Natural killer cell treated with Interleukin-12 subunit alpha and Interleukin-12 subunit beta and Interleukin-15 and Interleukin-18, amount 100 ng/mL, for 72 hours (primary cell): ENCODE data around the gene CLEC4G. TPM values are rescaled to one million over a fixed set of nuclear protein-coding genes. Genes with fewer than 3 reads are reported as not detected.
"Not testable (repeated sequence)": the region's sequence is repeated elsewhere in the genome, so short reads cannot be mapped to it uniquely, and the experiment has no call there.

Experiments used
- ATAC-seq, 2 donors: fragments of 150-1000 bp; cut with Tn5 transposase in 1 of 2; sonication (Bioruptor Pico), chemical (Tn5 transposase) in 1 of 2; 2 replicates each; pipeline ENCODE4 v1.10.0; 2021
- DNase-seq: peaks from one replicate; pipeline ENCODE4 v3.0.0; 2022; ENCODE audit warnings: low spot score
- H3K27ac Mint-ChIP-seq, 2 donors: 1 replicate in 1 of 2; 2 replicates in 1 of 2; pipeline ENCODE4 v1.8.0; 2022; ENCODE audit warnings: mixed read lengths in 2 of 2, mild to moderate bottlenecking in 1 of 2, moderate library complexity in 1 of 2
- H3K27me3 Mint-ChIP-seq, 2 donors: 1 replicate in 1 of 2; 2 replicates in 1 of 2; pipeline ENCODE4 v1.8.0; 2022; ENCODE audit warnings: mixed read lengths in 2 of 2
- H3K36me3 Mint-ChIP-seq: one replicate; pipeline ENCODE4 v1.8.0; 2022; ENCODE audit warnings: mixed read lengths
- H3K4me1 Mint-ChIP-seq, 2 donors: 1 replicate in 1 of 2; 2 replicates in 1 of 2; pipeline ENCODE4 v1.8.0; 2022; ENCODE audit warnings: low read depth in 2 of 2, mixed read lengths in 2 of 2, mild to moderate bottlenecking in 1 of 2
- H3K4me3 Mint-ChIP-seq: one replicate; pipeline ENCODE4 v1.8.0; 2022; ENCODE audit warnings: mixed read lengths
- H3K9me3 Mint-ChIP-seq: 2 replicates; pipeline ENCODE4 v1.8.0; 2022; ENCODE audit warnings: mixed read lengths
- total RNA-seq, 2 donors: library from RNA; stranded (reverse); gene quantifications; one replicate each; pipeline ENCODE4 v1.2.3, GENCODE V29; 2022

Gene CLEC4G
- total RNA-seq, 2 donors from 2014 or later: not detected

GRCh38 chr19:7762719-7763293, 30.9 kb upstream of the CLEC4G start, which contains the start of gene CLEC4M:
TSS of gene CLEC4M (plus strand) at chr19:7763243. CDS start at chr19:7763267, 24 bp downstream.
- Mint-ChIP-seq H3K4me3 (no peak within 1 kb of the TSS), H3K9me3 (peaks cover 12% of the 10 kb centered on the region), H3K27me3 (peaks cover 15 to 25% of the 10 kb centered on the region in 2 donors), H3K27ac (no peak within 1 kb of the TSS), H3K4me1 (no peaks in the 10 kb centered on the region), H3K36me3 (peaks cover 19% of the 10 kb centered on the region)
- DNase-seq (no peak), ATAC-seq (no peak)

- H3K27me3 Mint-ChIP-seq: peaks cover 19 to 37% of the 10 kb centered on the region in 2 donors
- DNase-seq (no peak), ATAC-seq (no peak)
- peaks cover 21% of the 10 kb centered on the region for H3K9me3 Mint-ChIP-seq
- H3K4me1 Mint-ChIP-seq: peaks cover 0 to 3% of the 10 kb centered on the region in 2 donors
- H3K36me3 Mint-ChIP-seq: peaks cover 35% of the 10 kb centered on the region
- no peak overlapping the region for H3K27ac Mint-ChIP-seq
- H3K4me3 Mint-ChIP-seq: no peak overlapping the region
Measured at GRCh38 chr19:7759156-7759555, 27.2 kb upstream of the CLEC4G start.

- Mint-ChIP-seq H3K4me1 (peaks cover 6 to 8% of the 10 kb centered on the region in 2 donors), H3K9me3 (peaks cover 21% of the 10 kb centered on the region), H3K36me3 (peaks cover 41% of the 10 kb centered on the region)
Measured at GRCh38 chr19:7757358-7757757, 25.4 kb upstream of the CLEC4G start.

GRCh38 chr19:7756258-7756657, 24.3 kb upstream of the CLEC4G start:
- H3K27ac Mint-ChIP-seq: no peak overlapping the region
- peaks cover 41% of the 10 kb centered on the region for H3K36me3 Mint-ChIP-seq
- H3K9me3 Mint-ChIP-seq: peaks cover 21% of the 10 kb centered on the region
- ATAC-seq (no peak), DNase-seq (no peak)
- no peak overlapping the region for H3K4me3 Mint-ChIP-seq
- peaks cover 8 to 10% of the 10 kb centered on the region in 2 donors for H3K4me1 Mint-ChIP-seq
- H3K27me3 Mint-ChIP-seq: peaks cover 16 to 29% of the 10 kb centered on the region in 2 donors

More at GRCh38 chr19:7757358-7757757, 25.4 kb upstream of the CLEC4G start:
- Mint-ChIP-seq H3K4me3 (no peak overlapping the region), H3K27me3 (peaks cover 16 to 31% of the 10 kb centered on the region in 2 donors), H3K27ac (no peak overlapping the region)
- DNase-seq (no peak), ATAC-seq (no peak)

- H3K9me3 Mint-ChIP-seq: peaks cover 9% of the 10 kb centered on the region
- peaks cover 21% of the 10 kb centered on the region in 2 donors for H3K4me1 Mint-ChIP-seq
- no peak overlapping the region for H3K4me3 Mint-ChIP-seq
- ATAC-seq: peak; percentile 74 to 80
- H3K27ac Mint-ChIP-seq: no peak overlapping the region
- H3K27me3 Mint-ChIP-seq: peaks cover 30 to 53% of the 10 kb centered on the region in 2 donors
- H3K36me3 Mint-ChIP-seq: peaks cover 18% of the 10 kb centered on the region
- DNase-seq: no peak
Measured at GRCh38 chr19:7751157-7751783, 19.4 kb upstream of the CLEC4G start.

GRCh38 chr19:7748756-7749155, 16.8 kb upstream of the CLEC4G start:
- ATAC-seq: no peak
- Mint-ChIP-seq H3K9me3 (peaks cover 5% of the 10 kb centered on the region), H3K27ac (no peak overlapping the region), H3K27me3 (peaks cover 24 to 33% of the 10 kb centered on the region in 2 donors), H3K4me3 (no peak overlapping the region), H3K36me3 (peaks cover 12% of the 10 kb centered on the region), H3K4me1 (peaks cover 18 to 21% of the 10 kb centered on the region in 2 donors)
- no peak for DNase-seq

- Mint-ChIP-seq H3K36me3 (peaks cover 9% of the 10 kb centered on the region), H3K9me3 (peaks cover 5% of the 10 kb centered on the region), H3K27me3 (peaks cover 24 to 29% of the 10 kb centered on the region in 2 donors), H3K4me1 (peaks cover 14 to 17% of the 10 kb centered on the region in 2 donors), H3K4me3 (no peak overlapping the region), H3K27ac (no peak overlapping the region)
- no peak for ATAC-seq
- no peak for DNase-seq
Measured at GRCh38 chr19:7748171-7748570, 16.3 kb upstream of the CLEC4G start.

- Mint-ChIP-seq H3K27ac (no peak within 1 kb of the TSS), H3K27me3 (peaks cover 25 to 26% of the 10 kb centered on the region in 2 donors), H3K9me3 (peaks cover 5% of the 10 kb centered on the region), H3K4me1 (peaks cover 14 to 15% of the 10 kb centered on the region in 2 donors), H3K36me3 (peaks cover 6% of the 10 kb centered on the region), H3K4me3 (no peak within 1 kb of the TSS)
- no peak for ATAC-seq
- DNase-seq: no peak
Measured at GRCh38 chr19:7746903-7747884, 15.3 kb upstream of the CLEC4G start, which contains the start of gene CD209. TSS of gene CD209 (minus strand) at chr19:7747534. CDS start at chr19:7747511, 23 bp downstream.

- not testable (repeated sequence) for H3K9me3 Mint-ChIP-seq, H3K4me3 Mint-ChIP-seq, ATAC-seq, H3K36me3 Mint-ChIP-seq, DNase-seq
- Mint-ChIP-seq H3K27ac (peak overlapping the region in 1 of 2 donors; percentile 51), H3K4me1 (peaks cover 12 to 13% of the 10 kb centered on the region in 2 donors), H3K27me3 (peaks cover 28 to 32% of the 10 kb centered on the region in 2 donors)
Measured at GRCh38 chr19:7746306-7746705, 14.4 kb upstream of the CLEC4G start.

- ATAC-seq (no peak), DNase-seq (no peak)
- Mint-ChIP-seq H3K4me1 (peaks cover under 1% of the 10 kb centered on the region in 2 donors), H3K27ac (no peak overlapping the region), H3K9me3 (peaks cover 5% of the 10 kb centered on the region), H3K27me3 (peaks cover 29 to 33% of the 10 kb centered on the region in 2 donors), H3K4me3 (no peak overlapping the region), H3K36me3 (peaks cover 6% of the 10 kb centered on the region)
Measured at GRCh38 chr19:7744871-7745650, 13.2 kb upstream of the CLEC4G start.

- Mint-ChIP-seq H3K27ac (no peak overlapping the region), H3K4me3 (no peak overlapping the region), H3K4me1 (no peaks in the 10 kb centered on the region), H3K27me3 (peaks cover 31% of the 10 kb centered on the region in 2 donors), H3K9me3 (peaks cover 5% of the 10 kb centered on the region), H3K36me3 (peaks cover 6% of the 10 kb centered on the region)
- ATAC-seq (peak in 1 of 2 donors; percentile 17), DNase-seq (no peak)
Measured at GRCh38 chr19:7744199-7744786, 12.4 kb upstream of the CLEC4G start.

- H3K27me3 Mint-ChIP-seq: peaks cover 31 to 36% of the 10 kb centered on the region in 2 donors
- H3K4me1 Mint-ChIP-seq: no peaks in the 10 kb centered on the region
- DNase-seq: no peak
Measured at GRCh38 chr19:7743425-7743841, 11.5 kb upstream of the CLEC4G start.

More at GRCh38 chr19:7743425-7743841, 11.5 kb upstream of the CLEC4G start:
- H3K36me3 Mint-ChIP-seq: peaks cover 6% of the 10 kb centered on the region
- peaks cover 5% of the 10 kb centered on the region for H3K9me3 Mint-ChIP-seq
- peak in 1 of 2 donors; percentile 51 for ATAC-seq
- no peak overlapping the region for H3K27ac Mint-ChIP-seq
- H3K4me3 Mint-ChIP-seq: no peak overlapping the region
